HEK293 (cell line): ENCODE data around the gene ABCB10.

Experiments
- CTCF ChIP-seq: fragments of 450-650 bp; formaldehyde crosslinking; IDR thresholded peaks from 2 replicates; pipeline ENCODE4 v1.5.1; 2016; ENCODE audit warnings: missing biosample characterization, missing genetic modification characterization
- GLI4 ChIP-seq: fragments of 450-650 bp; formaldehyde crosslinking; IDR thresholded peaks from 2 replicates; pipeline ENCODE4 v1.5.1; 2016; ENCODE audit warnings: missing biosample characterization, missing genetic modification characterization
- REST ChIP-seq: fragments of 450-650 bp; formaldehyde crosslinking; IDR thresholded peaks from 2 replicates; pipeline ENCODE4 v1.5.1; 2016; ENCODE audit warnings: missing biosample characterization, missing genetic modification characterization
- SP2 ChIP-seq: fragments of 450-650 bp; formaldehyde crosslinking; IDR thresholded peaks from 2 replicates; pipeline ENCODE4 v1.5.1; 2016; ENCODE audit warnings: missing biosample characterization, missing genetic modification characterization
- YY1 ChIP-seq: fragments of 450-650 bp; formaldehyde crosslinking; IDR thresholded peaks from 2 replicates; pipeline ENCODE4 v1.5.1; 2018; ENCODE audit warnings: missing biosample characterization, missing genetic modification characterization
- ZFP37 ChIP-seq: fragments of 450-650 bp; formaldehyde crosslinking; IDR thresholded peaks from 2 replicates; pipeline ENCODE4 v1.5.1; 2016; ENCODE audit warnings: missing biosample characterization, missing genetic modification characterization
- ZNF138 ChIP-seq: fragments of 450-650 bp; formaldehyde crosslinking; IDR thresholded peaks from 2 replicates; pipeline ENCODE4 v1.5.1; 2016; ENCODE audit warnings: missing biosample characterization, missing genetic modification characterization, borderline replicate concordance
- ZNF148 ChIP-seq: fragments of 450-650 bp; formaldehyde crosslinking; IDR thresholded peaks from 2 replicates; pipeline ENCODE4 v1.5.0; 2017; ENCODE audit warnings: missing biosample characterization, missing genetic modification characterization, borderline replicate concordance
- ZNF394 ChIP-seq: fragments of 450-650 bp; formaldehyde crosslinking; IDR thresholded peaks from 2 replicates; pipeline ENCODE4 v1.5.1; 2016; ENCODE audit warnings: missing biosample characterization, missing genetic modification characterization, mild to moderate bottlenecking, moderate library complexity, borderline replicate concordance
- ZNF560 ChIP-seq: fragments of 450-650 bp; formaldehyde crosslinking; IDR thresholded peaks from 2 replicates; pipeline ENCODE4 v1.5.1; 2017; ENCODE audit warnings: missing biosample characterization, missing genetic modification characterization, borderline replicate concordance
- ZNF660 ChIP-seq: fragments of 450-650 bp; IDR thresholded peaks from 2 replicates; pipeline ENCODE4 v1.5.1; 2018; ENCODE audit warnings: missing biosample characterization, mild to moderate bottlenecking, missing genetic modification characterization
- ZNF843 ChIP-seq: fragments of 450-650 bp; formaldehyde crosslinking; IDR thresholded peaks from 2 replicates; pipeline ENCODE4 v1.5.1; 2016; ENCODE audit warnings: missing biosample characterization, missing genetic modification characterization
- ZSCAN18 ChIP-seq: fragments of 450-650 bp; formaldehyde crosslinking; IDR thresholded peaks from 2 replicates; pipeline ENCODE4 v1.5.1; 2016; ENCODE audit warnings: missing biosample characterization, missing genetic modification characterization
- ZXDB ChIP-seq: fragments of 450-650 bp; formaldehyde crosslinking; IDR thresholded peaks from 2 replicates; pipeline ENCODE4 v1.5.1; 2016; ENCODE audit warnings: missing biosample characterization, missing genetic modification characterization

- TF ChIP-seq ZNF660 (tag by site-specific recombination): no peak
- TF ChIP-seq GLI4 (tag by site-specific recombination): no peak
- no peak for TF ChIP-seq ZSCAN18
- TF ChIP-seq ZNF148 (tag by site-specific recombination): no peak
- TF ChIP-seq ZNF843 (tag by site-specific recombination): no peak
- TF ChIP-seq ZFP37 (tag by site-specific recombination): no peak
- no peak for TF ChIP-seq SP2
- TF ChIP-seq ZNF394 (tag by site-specific recombination): no peak
- TF ChIP-seq ZNF560: no peak
- no peak for TF ChIP-seq REST
- TF ChIP-seq CTCF (tag by site-specific recombination): no peak
- no peak for TF ChIP-seq ZXDB (tag by site-specific recombination)
- no peak for TF ChIP-seq YY1 (tag by site-specific recombination)
- TF ChIP-seq ZNF138 (tag by site-specific recombination): no peak
These were observed 91.6 kb downstream of the ABCB10 start for GRCh38 chr1:229466887-229467286.
